Keratinocyte (primary cell): ENCODE data around the gene HIGD1B. TPM values are rescaled to one million over a fixed set of nuclear protein-coding genes. Genes with fewer than 3 reads are reported as not detected.

Experiments
- DNase-seq: peaks from one replicate; pipeline ENCODE4 v3.0.0-alpha.2; 2011; ENCODE audit warnings: low read depth, missing footprints, low spot score
- FAIRE-seq: peaks from 2 replicates; lab custom pipeline; 2011; peaks lifted over from hg19 to GRCh38; lab: Jason Lieb, UNC
- H2AFZ ChIP-seq: 2 replicates; pipeline ENCODE4 v1.6.0; 2012; ENCODE audit warnings: low read length, control low read depth, inconsistent platforms; ENCODE audit not compliant: control insufficient read depth
- H3K27ac ChIP-seq: 2 replicates; pipeline ENCODE4 v1.5.1; 2011; ENCODE audit warnings: low read length; ENCODE audit not compliant: control insufficient read depth, insufficient read depth
- H3K27me3 ChIP-seq: 3 replicates; pipeline ENCODE4 v1.6.0; 2011; ENCODE audit warnings: low read length; ENCODE audit not compliant: control insufficient read depth, insufficient read depth; ENCODE audit errors: extremely low read depth
- H3K36me3 ChIP-seq, 2 experiments: 2 replicates in 1 of 2; 3 replicates in 1 of 2; pipeline ENCODE4 v1.5.1; 2011; ENCODE audit warnings: low read length in 2 of 2, mild to moderate bottlenecking in 1 of 2; ENCODE audit not compliant: control insufficient read depth in 2 of 2, insufficient read depth in 2 of 2; ENCODE audit errors: extremely low read depth in 1 of 2
- H3K4me1 ChIP-seq: 3 replicates; pipeline ENCODE4 v1.5.1; 2011; ENCODE audit warnings: low read length; ENCODE audit not compliant: control insufficient read depth, insufficient read depth; ENCODE audit errors: extremely low read depth
- H3K4me2 ChIP-seq: 3 replicates; pipeline ENCODE4 v1.6.0; 2011; ENCODE audit warnings: low read depth, low read length; ENCODE audit not compliant: control insufficient read depth, insufficient read depth; ENCODE audit errors: extremely low read depth
- H3K4me3 ChIP-seq, 3 experiments: fragments of 200-600 bp in 1 of 3; sonication (generic) in 1 of 3; 2 replicates in 2 of 3; 3 replicates in 1 of 3; pipeline ENCODE4 v1.5.1; 2011 to 2016; ENCODE audit warnings: low read length in 3 of 3, mild to moderate bottlenecking in 3 of 3, control low read depth in 2 of 3, inconsistent platforms in 1 of 3, low read depth in 1 of 3, mixed read lengths in 1 of 3, mixed run types in 1 of 3, moderate library complexity in 1 of 3; ENCODE audit not compliant: control insufficient read depth in 2 of 3, insufficient read depth in 2 of 3; ENCODE audit errors: extremely low read depth in 1 of 3
- H3K79me2 ChIP-seq: 2 replicates; pipeline ENCODE4 v1.6.0; 2012; ENCODE audit warnings: low read length; ENCODE audit not compliant: control insufficient read depth, insufficient read depth
- H3K9ac ChIP-seq: 3 replicates; pipeline ENCODE4 v1.6.0; 2011; ENCODE audit warnings: low read length; ENCODE audit not compliant: control insufficient read depth, insufficient read depth; ENCODE audit errors: extremely low read depth
- H3K9me1 ChIP-seq: 3 replicates; pipeline ENCODE4 v1.6.0; 2011; ENCODE audit warnings: low read length; ENCODE audit not compliant: control insufficient read depth, insufficient read depth; ENCODE audit errors: extremely low read depth
- H3K9me3 ChIP-seq: 2 replicates; pipeline ENCODE4 v1.5.1; 2012; ENCODE audit warnings: low read depth, low read length; ENCODE audit not compliant: control insufficient read depth
- H4K20me1 ChIP-seq: 3 replicates; pipeline ENCODE4 v1.6.0; 2011; ENCODE audit warnings: low read length; ENCODE audit not compliant: control insufficient read depth, insufficient read depth; ENCODE audit errors: extremely low read depth
- CTCF ChIP-seq, 3 experiments: IDR thresholded peaks in 1 of 3; conservative IDR thresholded peaks in 1 of 3; optimal IDR thresholded peaks in 1 of 3; 2 replicates in 2 of 3; 3 replicates in 1 of 3; pipeline versions ENCODE3 to v1.5.1; 2011; ENCODE audit warnings: low read length in 3 of 3, mild to moderate bottlenecking in 3 of 3, moderate library complexity in 2 of 3, control low read depth in 1 of 3, inconsistent platforms in 1 of 3; ENCODE audit not compliant: insufficient read depth in 2 of 3; ENCODE audit errors: extremely low read depth in 1 of 3
- EZH2 ChIP-seq: IDR thresholded peaks from one replicate; pipeline ENCODE4 v1.6.1; 2012; ENCODE audit warnings: inconsistent platforms, mild to moderate bottlenecking, low read length, moderate library complexity
- dilution Hi-C: fragments of 300-500 bp; cut with MboI; formaldehyde crosslinking; loops from one replicate; pipeline ENCODE4 v1.7.0; 2020; ENCODE audit warnings: low sequenced_read_pairs; ENCODE audit not compliant: extremely low pct_ligation_motif_present
- polyA plus RNA-seq, 5 experiments: library from polyadenylated mRNA; depleted of rRNA in 3 of 5; stranded (reverse) in 3 of 5; stranded (forward) in 1 of 5; unstranded in 1 of 5; fragments of >200 nt; gene quantifications; 1 replicate in 1 of 5; 2 replicates in 3 of 5; 3 replicates in 1 of 5; pipeline versions ENCODE4 v1.2.1 to v1.2.3, GENCODE V29; 2011 to 2012; ENCODE audit warnings: missing spikeins in 2 of 5, low read depth in 1 of 5, low replicate concordance in 1 of 5

HIGD1B gene
- polyA plus RNA-seq, 1 donor (not counting 4 experiments of a cell fraction or from before 2014, with no cell fraction given): not detected

GRCh38 chr17:44894642-44895041 lies 47.0 kb downstream of the HIGD1B start:
- H3K9me1 ChIP-seq: no peaks in the 10 kb centered on the region
- H3K27me3 ChIP-seq: no peaks in the 10 kb centered on the region
- H3K36me3 ChIP-seq: peaks cover 11 to 20% of the 10 kb centered on the region in 2 experiments
- no peaks in the 10 kb centered on the region for H4K20me1 ChIP-seq
- H3K9me3 ChIP-seq: no peaks in the 10 kb centered on the region
- TF ChIP-seq EZH2 (no peak), CTCF (optimal IDR thresholded peaks at IDR 0.05 in 1 of 3, IDR thresholded peaks at IDR 0.05 in 1 of 3, conservative IDR thresholded peaks at IDR 0.05 in 1 of 3; ENCODE audit: extremely low read depth in 1 of 3, insufficient read depth in 2 of 3, low read length in 3 of 3) (peak in 1 of 3 experiments; percentile 2)
- H3K27ac ChIP-seq: no peak overlapping the region
- H2AFZ ChIP-seq: no peak overlapping the region
- FAIRE-seq: no peak
- H3K4me2 ChIP-seq: no peak overlapping the region
- no peak for DNase-seq
- peaks cover 5% of the 10 kb centered on the region for H3K4me1 ChIP-seq
- H3K9ac ChIP-seq: no peak overlapping the region
- peaks cover 85% of the 10 kb centered on the region for H3K79me2 ChIP-seq
- no peak overlapping the region for H3K4me3 ChIP-seq
- dilution Hi-C loops: no loop called here

DNA sequence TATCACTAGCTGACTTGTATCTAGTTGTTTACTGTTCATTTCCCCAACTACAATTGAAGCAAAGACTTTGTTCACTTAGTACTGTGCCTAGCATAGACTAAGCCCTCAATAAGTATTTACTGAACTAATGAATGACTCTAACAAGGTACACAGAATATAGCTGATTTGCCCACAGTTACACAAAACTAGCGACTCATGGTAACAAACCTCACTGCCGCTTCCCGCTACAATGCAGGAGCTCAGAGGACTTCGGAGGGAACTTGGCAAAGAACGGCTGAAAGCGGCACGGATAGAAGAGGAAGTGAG lies 51.0 kb downstream of the HIGD1B start:
- Histone ChIP-seq H3K79me2 (peaks cover 51% of the 10 kb centered on the region), H3K9ac (peak overlapping the region; percentile 99), H3K27ac (peak overlapping the region; percentile 99), H3K9me3 (no peaks in the 10 kb centered on the region), H3K9me1 (no peaks in the 10 kb centered on the region), H3K4me3 (peak overlapping the region; percentile 69 to 98 (median 92)), H4K20me1 (no peaks in the 10 kb centered on the region), H3K36me3 (peaks cover 4 to 9% of the 10 kb centered on the region in 2 experiments), H3K4me1 (peaks cover 12% of the 10 kb centered on the region), H3K27me3 (no peaks in the 10 kb centered on the region), H3K4me2 (peak overlapping the region; percentile 98), H2AFZ (peak overlapping the region; percentile 96)
- dilution Hi-C loops: no loop called here
- DNase-seq (no peak), FAIRE-seq (no peak)
- TF ChIP-seq EZH2: no peak
- no peak for TF ChIP-seq CTCF (optimal IDR thresholded peaks at IDR 0.05 in 1 of 3, IDR thresholded peaks at IDR 0.05 in 1 of 3, conservative IDR thresholded peaks at IDR 0.05 in 1 of 3; ENCODE audit: extremely low read depth in 1 of 3, insufficient read depth in 2 of 3, low read length in 3 of 3)
